Neural cell (in vitro differentiated cells): ENCODE measurements around the gene HSD17B8. TPM values are rescaled to one million over a fixed set of nuclear protein-coding genes. Genes with fewer than 3 reads are reported as not detected.

Source experiments
- H2AFZ ChIP-seq: fragments of 200-600, 300-800 bp; sonication (generic), shearing (Covaris generic); 2 replicates; pipeline ENCODE4 v1.6.0; 2014; ENCODE audit warnings: low read depth, mild to moderate bottlenecking, antibody characterized with exemption, low read length, moderate library complexity
- H3F3A ChIP-seq: fragments of 200-600 bp; shearing (Covaris generic); 2 replicates; pipeline ENCODE4 v1.6.1; 2016; ENCODE audit warnings: mild to moderate bottlenecking, moderate library complexity, mixed read lengths, antibody characterized with exemption, low read length; ENCODE audit not compliant: insufficient read depth, poor library complexity, severe bottlenecking
- H3K27ac ChIP-seq: fragments of 200-600, 300-800 bp; sonication (generic), shearing (Covaris generic); 2 replicates; pipeline ENCODE4 v1.5.1; 2014; ENCODE audit warnings: mild to moderate bottlenecking, low read length, moderate library complexity
- H3K27me3 ChIP-seq: fragments of 300-800, 200-600 bp; sonication (generic), shearing (Covaris generic); 2 replicates; pipeline ENCODE4 v1.6.0; 2014; ENCODE audit warnings: mild to moderate bottlenecking, low read depth, low read length, moderate library complexity; ENCODE audit not compliant: insufficient read depth
- H3K36me3 ChIP-seq: fragments of 300-800, 200-600 bp; sonication (generic), shearing (Covaris generic); 2 replicates; pipeline ENCODE4 v1.5.1; 2014; ENCODE audit warnings: mild to moderate bottlenecking, antibody characterized with exemption, low read length, moderate library complexity; ENCODE audit not compliant: insufficient read depth
- H3K4me2 ChIP-seq: fragments of 300-800, 200-600 bp; sonication (generic), shearing (Covaris generic); 2 replicates; pipeline ENCODE4 v1.6.0; 2014; ENCODE audit warnings: mild to moderate bottlenecking, low read length
- H3K4me3 ChIP-seq: fragments of 300-800, 200-600 bp; sonication (generic), shearing (Covaris generic); 2 replicates; pipeline ENCODE4 v1.5.1; 2014; ENCODE audit warnings: mild to moderate bottlenecking, low read length, moderate library complexity
- H3K79me2 ChIP-seq: fragments of 200-600 bp; shearing (Covaris generic); replicated peaks from 2 replicates; pipeline ENCODE4 v1.6.0; 2014; ENCODE audit warnings: mild to moderate bottlenecking, low read length, moderate library complexity; ENCODE audit not compliant: insufficient read depth
- H3K9ac ChIP-seq: fragments of 300-800, 200-600 bp; sonication (generic), shearing (Covaris generic); 2 replicates; pipeline ENCODE4 v1.6.1; 2016; ENCODE audit warnings: mild to moderate bottlenecking, low read length, mixed read lengths
- H3K9me2 ChIP-seq: fragments of 200-600 bp; shearing (Covaris generic); 2 replicates; pipeline ENCODE4 v1.6.1; 2016; ENCODE audit warnings: mild to moderate bottlenecking, low read length, mixed read lengths; ENCODE audit not compliant: insufficient read depth
- H3K9me3 ChIP-seq: fragments of 200-600, 300-800 bp; sonication (generic), shearing (Covaris generic); 2 replicates; pipeline ENCODE4 v1.6.1; 2016; ENCODE audit warnings: mild to moderate bottlenecking, mixed run types, low read length, moderate library complexity, mixed read lengths
- H4K20me1 ChIP-seq: fragments of 200-600 bp; shearing (Covaris generic); 2 replicates; pipeline ENCODE4 v1.6.1; 2016; ENCODE audit warnings: mild to moderate bottlenecking, mixed run types; ENCODE audit not compliant: insufficient read depth
- EP300 ChIP-seq: fragments of 450-650 bp; conservative IDR thresholded peaks from 2 replicates; pipeline ENCODE4 v1.6.1; 2014; ENCODE audit warnings: antibody characterized with exemption, mild to moderate bottlenecking, moderate library complexity; ENCODE audit not compliant: poor library complexity, severe bottlenecking
- EZH2 ChIP-seq: fragments of 200-600, 300-800 bp; shearing (Covaris generic), sonication (generic); IDR thresholded peaks from 2 replicates; pipeline ENCODE4 v1.6.1; 2014; ENCODE audit warnings: antibody characterized with exemption, low read length, borderline replicate concordance, mild to moderate bottlenecking; ENCODE audit not compliant: insufficient read depth, poor library complexity, severe bottlenecking
- MXI1 ChIP-seq: fragments of 450-650 bp; conservative IDR thresholded peaks from 2 replicates; pipeline ENCODE4 v1.6.1; 2014; ENCODE audit warnings: antibody characterized with exemption, mild to moderate bottlenecking; ENCODE audit not compliant: poor library complexity, severe bottlenecking
- POLR2AphosphoS5 ChIP-seq: IDR thresholded peaks from 2 replicates; pipeline ENCODE4 v1.6.1; 2012
- RAD21 ChIP-seq: fragments of 450-650 bp; conservative IDR thresholded peaks from 2 replicates; pipeline ENCODE4 v1.6.1; 2014; ENCODE audit warnings: antibody characterized with exemption, mild to moderate bottlenecking, moderate library complexity
- REST ChIP-seq: IDR thresholded peaks from 2 replicates; pipeline ENCODE4 v1.6.1; 2012; ENCODE audit warnings: borderline replicate concordance
- SMC3 ChIP-seq: fragments of 450-650 bp; conservative IDR thresholded peaks from 2 replicates; pipeline ENCODE4 v1.6.1; 2014; ENCODE audit warnings: antibody characterized with exemption, mild to moderate bottlenecking, moderate library complexity; ENCODE audit not compliant: poor library complexity
- TAF1 ChIP-seq: IDR thresholded peaks from 2 replicates; pipeline ENCODE4 v1.6.1; 2012; ENCODE audit warnings: low read depth
- polyA plus RNA-seq: library from polyadenylated mRNA; depleted of rRNA; stranded (reverse); fragments of >200 nt; gene quantifications from 2 replicates; pipeline ENCODE4 v1.2.3, GENCODE V29; 2014

HSD17B8 gene
- polyA plus RNA-seq, 1 donor from 2014 or later: 7.3 TPM

DNA sequence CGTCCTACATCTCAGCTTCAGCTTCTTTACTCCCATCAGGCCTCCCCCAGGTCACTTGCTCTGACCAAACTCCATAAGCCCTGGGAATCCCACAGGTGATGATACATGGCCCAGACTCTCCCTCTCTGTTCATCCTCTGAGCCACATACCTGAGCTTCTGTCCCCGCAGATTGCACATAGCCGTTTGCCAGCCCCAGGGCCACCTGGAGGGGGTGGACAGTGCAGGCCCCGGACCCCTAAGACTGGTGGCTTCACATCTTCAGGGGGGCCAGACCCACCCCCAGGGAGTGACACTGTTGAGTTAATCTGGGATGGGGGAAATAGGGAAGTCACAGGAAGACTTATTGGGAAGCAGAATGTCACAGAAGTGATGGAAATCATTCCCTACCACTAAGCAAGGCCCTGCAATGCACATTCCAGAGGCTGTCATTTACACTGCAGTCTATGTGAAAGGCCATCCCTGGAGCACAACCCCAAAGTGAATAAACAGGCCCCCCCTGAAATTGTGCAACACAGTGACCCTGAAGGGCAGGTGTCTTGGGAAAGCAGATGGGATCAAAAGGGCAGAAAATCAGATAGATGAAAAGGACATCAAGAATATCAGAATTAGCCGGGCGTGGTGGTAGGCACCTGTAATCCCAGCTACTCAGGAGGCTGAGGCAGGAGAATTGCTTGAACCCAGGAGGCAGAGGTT, 6.1 kb upstream of the HSD17B8 start:
- TF ChIP-seq RAD21: no peak
- no peak for TF ChIP-seq EZH2
- no peak for TF ChIP-seq TAF1
- TF ChIP-seq MXI1: no peak
- TF ChIP-seq EP300: no peak
- no peaks in the 10 kb centered on the region for H4K20me1 ChIP-seq
- H3K4me2 ChIP-seq: no peak overlapping the region
- H3K9ac ChIP-seq: no peak overlapping the region
- peaks cover 9% of the 10 kb centered on the region for H3K36me3 ChIP-seq
- H2AFZ ChIP-seq: no peak overlapping the region
- no peaks in the 10 kb centered on the region for H3K9me2 ChIP-seq
- peaks cover 27% of the 10 kb centered on the region for H3K79me2 ChIP-seq
- H3F3A ChIP-seq: no peaks in the 10 kb centered on the region
- H3K27me3 ChIP-seq: no peaks in the 10 kb centered on the region
- H3K4me3 ChIP-seq: peak overlapping the region; percentile 92
- no peak overlapping the region for H3K27ac ChIP-seq
- H3K9me3 ChIP-seq: no peaks in the 10 kb centered on the region

GRCh38 chr6:33198853-33199436, 5.5 kb upstream of the HSD17B8 start:
- no peaks in the 10 kb centered on the region for H4K20me1 ChIP-seq
- peaks cover 14% of the 10 kb centered on the region for H3K36me3 ChIP-seq
- TF ChIP-seq POLR2AphosphoS5 (no peak), REST (no peak)

GRCh38 chr6:33199687-33200218, 4.7 kb upstream of the HSD17B8 start:
- Histone ChIP-seq H3K4me3 (peak overlapping the region; percentile 92), H4K20me1 (no peaks in the 10 kb centered on the region), H3K9me2 (no peaks in the 10 kb centered on the region), H3K9me3 (no peaks in the 10 kb centered on the region), H3F3A (no peaks in the 10 kb centered on the region), H3K4me2 (peak overlapping the region; percentile 92), H3K79me2 (peaks cover 34% of the 10 kb centered on the region), H3K36me3 (peaks cover 14% of the 10 kb centered on the region), H3K27me3 (no peaks in the 10 kb centered on the region), H3K9ac (peak overlapping the region; percentile 96), H2AFZ (peak overlapping the region; percentile 73), H3K27ac (peak overlapping the region; percentile 98)
- TF ChIP-seq POLR2AphosphoS5 (no peak), SMC3 (no peak), EP300 (no peak), RAD21 (no peak), REST (no peak), EZH2 (no peak)

More at GRCh38 chr6:33198853-33199436, 5.5 kb upstream of the HSD17B8 start:
- H3K4me2 ChIP-seq: peak overlapping the region; percentile 92
- peak overlapping the region; percentile 96 for H3K9ac ChIP-seq
- no peaks in the 10 kb centered on the region for H3K27me3 ChIP-seq
- no peaks in the 10 kb centered on the region for H3K9me3 ChIP-seq
- no peak overlapping the region for H2AFZ ChIP-seq
- no peaks in the 10 kb centered on the region for H3K9me2 ChIP-seq
- peaks cover 30% of the 10 kb centered on the region for H3K79me2 ChIP-seq
- no peak overlapping the region for H3K27ac ChIP-seq
- no peaks in the 10 kb centered on the region for H3F3A ChIP-seq
- peak overlapping the region; percentile 92 for H3K4me3 ChIP-seq
